Stimulated activated CD8-positive, alpha-beta memory T cell treated with anti-CD3 and anti-CD28 coated beads, Interleukin-7, amount 100 ng/mL, for 24 hours (primary cell): Measurements from ENCODE around the gene SBNO2.

Source experiments
- DNase-seq: peaks from one replicate; pipeline ENCODE4 v3.0.0-alpha.2; 2020; ENCODE audit warnings: low read depth

Gene SBNO2

DNA sequence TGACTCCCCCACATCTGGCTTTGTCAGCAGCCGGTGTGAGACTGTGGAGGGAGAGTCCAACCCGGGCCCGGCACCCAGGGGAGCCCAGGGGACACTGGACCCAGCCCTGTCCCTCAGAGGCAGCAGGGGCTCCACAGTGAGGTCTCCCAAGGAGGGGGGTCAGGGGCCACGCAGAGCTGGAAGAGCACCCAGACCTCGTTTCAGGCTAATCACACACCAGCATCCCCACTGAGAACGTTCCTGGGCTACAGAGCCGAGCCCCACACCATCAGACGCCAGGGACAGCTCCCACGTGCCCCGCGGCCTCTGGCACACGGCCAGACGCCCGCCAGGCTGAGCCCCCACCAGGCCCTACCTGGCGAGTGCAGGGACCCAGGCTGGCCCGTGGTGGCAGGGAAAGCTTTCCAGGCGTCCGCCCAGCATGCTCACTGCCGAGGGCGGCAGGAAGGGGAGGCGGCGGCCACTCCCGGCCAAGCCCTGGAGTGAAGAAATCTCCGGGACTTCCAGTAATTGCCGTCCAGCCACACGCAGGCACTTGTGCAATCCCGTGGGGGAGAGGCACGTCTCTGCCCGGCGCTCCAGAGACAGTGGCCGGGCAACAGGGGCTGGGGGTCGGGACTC, 19.2 kb downstream of the SBNO2 start:
- DNase-seq: no peak

DNA sequence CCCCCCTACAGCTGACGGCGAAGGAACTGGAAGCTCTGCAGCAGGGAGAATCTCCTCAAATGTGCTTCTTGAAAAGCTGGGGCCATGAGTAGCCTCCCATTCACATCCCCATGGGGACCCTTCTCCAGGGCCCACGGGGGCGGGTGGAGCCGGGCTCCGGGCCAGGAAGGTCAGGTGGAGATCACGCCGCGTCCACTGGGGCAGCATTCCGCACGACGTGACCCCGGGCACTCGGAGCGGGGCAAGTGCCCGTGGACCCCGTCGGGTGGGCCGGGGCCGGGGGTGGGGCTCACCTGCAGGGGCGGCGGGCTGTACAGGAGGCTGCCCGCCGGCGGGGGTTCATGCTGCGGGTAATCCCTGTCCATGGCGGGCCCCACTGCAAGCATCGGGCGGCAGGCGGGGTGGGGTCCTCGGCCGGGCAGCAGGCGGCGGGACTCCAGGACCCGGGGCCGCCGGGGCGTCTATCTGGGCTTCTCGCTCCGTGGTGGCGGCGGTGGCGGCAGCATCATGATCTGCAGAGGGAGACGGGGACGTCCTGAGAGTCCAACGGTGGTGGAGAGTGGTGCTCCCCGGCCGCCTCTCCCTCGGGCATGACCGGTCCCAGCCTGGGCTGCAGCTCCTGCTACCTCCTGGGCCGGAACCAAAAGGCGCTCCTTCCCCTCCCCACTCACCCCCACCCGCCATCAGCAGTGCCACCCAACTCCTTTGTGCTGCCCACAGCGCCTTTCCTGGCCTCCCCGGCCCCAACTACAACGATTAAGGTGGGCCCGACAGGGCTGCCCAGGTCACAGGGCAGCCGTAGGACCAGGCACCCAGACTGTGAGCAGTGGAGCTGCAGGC, 20.0 kb downstream of the SBNO2 start:
- no peak for DNase-seq

DNA sequence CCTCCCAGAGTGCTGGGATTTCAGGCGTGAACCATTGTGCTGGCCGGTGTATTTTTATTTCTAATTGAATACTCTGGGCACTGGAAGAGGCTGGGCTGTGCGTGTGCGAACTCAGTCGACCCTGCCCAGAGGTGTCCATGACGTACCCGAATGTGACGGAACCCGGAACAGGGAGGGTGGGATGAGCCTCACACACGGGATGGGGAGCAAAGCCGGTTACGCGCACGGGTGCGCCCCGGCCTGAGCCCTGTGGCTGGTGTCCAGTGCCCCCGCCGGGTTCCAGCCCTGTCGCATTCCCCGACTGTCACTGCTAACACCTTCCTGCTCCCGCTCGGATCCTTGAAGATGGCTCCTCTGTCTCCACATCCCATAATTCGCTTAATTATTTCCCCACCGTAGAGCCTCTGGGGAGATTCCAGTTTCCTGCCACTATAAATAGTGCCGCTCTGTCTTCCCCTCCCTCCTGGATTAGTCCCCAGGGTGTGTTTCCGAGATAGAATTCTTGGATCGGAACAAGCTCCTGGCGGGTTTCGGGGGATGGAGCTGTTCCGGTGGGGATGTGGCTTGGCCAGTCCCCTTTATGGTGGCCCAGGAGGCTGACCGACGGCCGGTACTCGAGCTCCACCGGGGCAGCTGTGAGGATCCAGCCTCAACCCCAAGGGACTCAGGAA, 22.0 kb downstream of the SBNO2 start:
- no peak for DNase-seq

DNA sequence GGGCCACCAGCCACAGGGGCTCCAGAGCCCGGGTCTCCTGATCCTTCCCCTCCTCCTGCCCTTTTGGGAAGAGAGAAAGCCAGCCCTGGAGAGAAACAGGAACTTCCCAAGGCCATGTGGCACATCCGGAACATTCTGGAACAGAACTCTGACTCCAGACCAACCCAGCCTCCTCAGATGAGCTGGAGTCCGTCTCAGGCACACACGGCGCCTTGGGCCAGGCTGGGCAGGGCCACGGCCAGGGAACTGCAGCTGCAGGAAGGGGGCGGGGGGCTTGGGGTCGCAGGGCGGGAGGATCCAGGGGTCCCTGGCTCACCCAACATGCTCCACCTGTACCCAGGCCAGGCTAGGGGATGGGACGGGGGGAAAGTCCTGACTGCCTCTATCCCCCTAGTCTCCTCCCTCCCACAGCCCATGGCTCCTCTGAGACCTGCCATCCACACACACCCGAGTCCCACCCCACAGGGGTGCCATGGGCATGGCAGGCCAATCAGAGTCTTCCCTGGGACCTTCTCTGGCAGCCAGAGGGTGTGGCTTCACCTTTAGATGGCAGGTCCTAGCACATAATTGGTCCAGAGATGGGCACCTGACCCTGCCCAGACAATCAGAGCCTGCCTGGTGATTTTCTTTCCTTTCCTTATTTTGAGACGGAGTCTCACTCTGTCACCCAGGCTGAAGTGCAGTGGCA, 22.9 kb downstream of the SBNO2 start:
- no peak for DNase-seq

DNA sequence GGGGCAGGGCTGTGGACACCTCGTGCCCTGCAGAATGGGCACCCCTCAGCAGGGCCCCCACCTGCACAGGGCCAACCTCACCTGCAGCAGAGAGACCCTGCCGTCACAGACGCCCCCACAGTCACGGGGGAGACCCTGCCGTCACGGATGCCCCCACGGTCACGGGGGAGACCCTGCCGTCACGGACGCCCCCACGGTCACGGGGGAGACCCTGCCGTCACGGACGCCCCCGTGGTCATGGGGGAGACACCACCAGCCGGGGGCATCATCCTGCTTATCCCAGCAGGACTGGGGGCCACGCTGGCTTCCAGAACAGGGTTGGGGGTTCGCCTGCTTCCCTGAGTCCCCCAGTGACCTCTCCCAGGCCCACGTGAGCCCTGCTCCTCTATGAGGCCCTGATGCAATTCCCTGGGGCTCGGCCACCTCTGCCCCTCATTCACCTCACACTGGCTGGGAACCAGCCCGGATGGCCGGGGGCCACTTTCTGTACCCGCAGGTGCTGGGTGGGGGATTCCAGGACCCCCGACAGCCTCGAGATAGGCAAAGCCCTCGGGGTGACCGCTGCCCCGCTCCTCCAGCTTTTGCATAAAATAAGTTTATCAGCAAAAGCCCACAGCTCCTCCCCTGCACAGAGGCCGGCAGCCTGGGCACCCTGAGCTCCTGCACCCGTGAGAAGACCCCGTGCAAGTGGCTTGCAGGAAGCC, 23.6 kb downstream of the SBNO2 start:
- no peak for DNase-seq

DNA sequence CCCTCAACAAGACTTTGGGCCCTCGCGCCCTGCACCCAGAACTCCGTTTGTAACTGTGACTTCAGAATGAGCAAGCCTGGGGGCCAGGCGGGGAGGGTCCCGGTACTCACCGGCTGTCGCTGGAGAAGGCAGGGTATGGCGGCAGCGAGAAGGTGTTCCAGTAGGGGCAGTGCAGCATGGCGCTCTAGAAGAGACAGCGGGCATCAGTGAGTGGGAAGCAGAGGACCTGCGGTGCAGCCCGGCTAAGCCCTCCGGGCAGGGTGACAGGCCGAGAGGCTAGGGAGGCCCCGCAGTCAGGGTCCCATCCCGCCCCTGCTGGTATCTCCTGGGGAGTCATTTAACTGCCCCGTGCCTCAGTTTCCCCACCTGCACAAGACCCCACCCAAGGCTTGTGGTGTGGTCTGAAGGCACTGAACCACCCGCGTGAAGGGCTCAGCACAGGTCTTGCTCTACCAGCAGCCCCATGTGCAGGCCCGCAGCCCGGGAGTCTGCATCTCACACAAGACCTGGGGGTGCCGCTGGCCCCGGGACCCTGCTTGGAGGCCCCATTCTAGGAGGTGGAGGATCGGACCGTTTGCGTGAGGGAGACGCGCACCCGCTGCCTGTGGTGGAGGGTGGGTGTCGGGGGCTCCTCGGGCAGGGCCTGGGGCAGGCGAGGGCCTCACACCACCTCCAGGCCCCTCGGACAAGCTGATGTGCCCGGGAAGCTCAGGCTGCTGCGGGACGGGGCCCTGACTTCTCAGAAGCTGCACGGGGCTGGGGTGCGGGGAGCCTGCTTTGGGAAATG, 24.6 kb downstream of the SBNO2 start:
- no peak for DNase-seq

DNA sequence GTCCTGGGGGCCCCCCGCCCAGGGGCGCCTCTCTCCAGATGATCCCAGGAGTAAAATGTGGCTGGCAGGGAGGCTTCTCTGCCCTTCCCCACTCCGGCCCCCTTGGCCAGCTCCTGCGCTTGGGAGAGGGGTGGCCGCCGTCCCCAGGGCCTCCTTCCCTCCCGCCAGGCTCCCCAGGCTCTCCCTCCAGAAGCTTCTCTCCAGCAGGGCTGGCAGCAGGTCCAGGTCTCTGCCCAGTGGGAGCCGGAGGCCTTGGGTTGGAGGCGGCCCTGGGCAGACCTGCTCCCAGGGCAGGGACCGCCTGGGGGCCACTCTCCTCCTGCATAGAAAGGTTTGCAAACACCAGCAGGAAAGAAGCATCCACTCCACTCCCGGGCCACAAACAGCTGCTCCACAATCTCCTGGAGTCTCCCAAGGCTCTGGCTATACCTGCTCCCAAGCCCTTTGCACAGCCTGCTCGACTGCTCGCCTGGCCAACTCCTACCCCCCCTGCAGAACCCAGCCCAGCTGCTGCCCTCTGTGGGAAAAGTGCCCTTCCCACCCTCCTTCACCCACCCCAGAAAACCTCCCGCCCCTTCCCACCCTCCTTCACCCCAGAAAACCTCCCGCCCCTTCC, 26.0 kb downstream of the SBNO2 start:
- DNase-seq: no peak

DNA sequence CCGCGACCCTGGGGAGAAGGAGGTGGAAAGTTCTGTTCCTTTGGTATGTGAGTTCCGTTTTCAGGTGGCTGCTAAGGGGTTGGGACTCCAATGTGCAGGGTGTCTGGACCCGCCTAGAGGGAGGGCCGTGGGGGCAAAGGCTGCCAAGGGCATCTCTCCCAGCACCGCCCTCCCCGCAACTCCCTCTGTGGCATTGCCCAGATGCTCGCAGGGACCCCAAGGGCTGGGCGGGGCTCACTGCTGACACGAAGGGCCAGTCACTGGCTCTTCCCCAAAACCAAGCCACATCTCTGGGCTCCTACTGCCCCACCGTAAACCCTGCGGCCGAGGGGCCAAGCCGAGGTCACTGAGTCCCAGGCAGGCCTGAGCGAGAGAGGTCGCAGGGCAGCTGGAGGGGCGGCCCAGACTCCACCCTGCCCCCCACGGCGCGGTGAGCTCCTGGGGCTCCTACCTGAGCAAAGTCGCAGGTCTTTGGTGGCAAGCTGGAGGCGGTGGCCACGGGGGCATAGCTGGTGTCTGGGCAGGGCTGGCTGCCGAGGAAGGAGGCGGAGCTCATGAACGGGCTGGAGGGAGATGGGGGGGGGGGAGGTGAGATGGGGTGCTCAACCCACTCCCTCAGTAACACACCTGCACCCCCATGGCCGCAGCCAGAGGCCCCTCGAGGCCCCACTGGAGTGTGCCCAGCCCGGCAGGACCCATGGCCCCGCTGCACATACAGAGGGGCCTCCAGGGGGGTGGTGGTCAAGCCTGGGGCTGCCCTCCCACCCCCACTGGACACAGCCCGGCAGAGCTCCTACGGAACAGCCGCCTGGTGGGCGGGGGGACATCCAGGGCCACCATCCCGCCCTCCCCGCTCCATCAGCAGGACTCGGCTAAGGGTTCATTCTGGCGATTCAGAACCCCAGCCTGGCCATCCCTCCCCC, 26.9 kb downstream of the SBNO2 start:
- no peak for DNase-seq

DNA sequence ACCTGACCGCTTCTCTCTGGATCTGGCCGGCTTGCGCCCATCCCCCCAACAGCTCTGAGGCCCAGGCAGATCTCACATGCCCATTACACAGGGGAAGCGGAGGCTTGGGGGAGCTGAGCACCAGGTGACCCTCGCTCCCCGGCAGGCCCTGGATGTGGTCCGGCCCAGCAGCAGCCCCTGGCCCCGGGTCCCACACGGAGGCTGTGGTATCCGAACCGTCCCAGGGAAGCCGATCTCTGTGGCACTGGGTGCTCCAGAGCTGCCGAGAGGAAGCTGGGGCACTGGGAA, 27.7 kb downstream of the SBNO2 start:
- no peak for DNase-seq

DNA sequence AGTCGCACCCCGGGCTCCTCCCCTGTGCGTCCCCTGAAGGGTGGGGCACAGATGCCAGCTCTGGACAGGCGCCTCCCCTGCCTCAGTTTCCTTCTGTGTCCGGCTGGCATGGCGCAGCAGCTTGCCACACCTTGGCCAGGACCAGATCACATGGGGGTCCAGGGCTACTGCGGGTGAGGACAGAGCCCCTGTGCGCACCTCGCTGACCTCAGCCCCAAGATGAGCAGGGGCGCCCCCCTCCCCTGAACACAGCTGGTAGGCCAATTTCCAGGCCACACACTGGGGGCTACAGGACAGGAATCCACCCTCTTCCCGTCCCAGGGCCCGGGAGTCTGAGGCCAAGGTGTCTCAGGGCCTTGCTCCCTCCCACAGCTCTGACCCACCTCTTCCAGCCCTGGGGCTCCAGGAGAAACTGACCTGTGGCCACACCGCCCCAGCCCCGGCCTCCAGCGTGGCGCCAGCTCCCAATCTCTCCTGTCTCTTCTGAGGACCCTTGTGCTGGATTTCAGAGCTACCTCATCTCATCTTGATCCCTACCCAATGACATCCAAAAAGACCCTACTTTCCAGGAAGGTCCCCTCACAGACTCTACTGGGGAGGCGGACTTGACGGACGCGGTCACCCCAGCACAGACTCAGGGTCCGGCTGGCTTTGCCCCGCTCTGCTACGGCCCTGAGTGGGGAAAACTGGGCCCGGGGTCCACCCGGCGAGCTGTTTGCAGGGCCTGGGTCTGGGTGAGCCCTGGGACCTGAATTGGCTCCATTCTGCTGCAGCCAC, 28.2 kb downstream of the SBNO2 start:
- no peak for DNase-seq

DNA sequence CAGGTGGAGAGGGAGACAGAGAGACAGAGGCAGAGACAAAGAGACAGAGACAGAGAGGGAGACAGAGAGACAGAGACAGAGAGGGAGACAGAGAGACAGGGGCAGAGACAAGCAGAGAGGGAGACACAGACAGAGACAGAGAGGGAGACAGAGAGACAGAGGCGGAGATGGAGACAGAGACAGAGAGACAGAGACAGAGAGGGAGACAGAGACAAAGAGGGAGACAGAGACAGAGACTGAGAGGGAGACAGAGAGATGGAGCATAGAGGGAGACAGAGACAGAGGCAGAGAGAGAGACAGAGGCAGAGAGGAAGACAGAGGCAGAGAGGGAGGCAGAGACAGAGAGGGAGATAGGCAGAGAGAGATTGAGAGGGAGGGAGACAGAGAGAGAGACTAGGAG, 29.3 kb downstream of the SBNO2 start:
- no peak for DNase-seq

DNA sequence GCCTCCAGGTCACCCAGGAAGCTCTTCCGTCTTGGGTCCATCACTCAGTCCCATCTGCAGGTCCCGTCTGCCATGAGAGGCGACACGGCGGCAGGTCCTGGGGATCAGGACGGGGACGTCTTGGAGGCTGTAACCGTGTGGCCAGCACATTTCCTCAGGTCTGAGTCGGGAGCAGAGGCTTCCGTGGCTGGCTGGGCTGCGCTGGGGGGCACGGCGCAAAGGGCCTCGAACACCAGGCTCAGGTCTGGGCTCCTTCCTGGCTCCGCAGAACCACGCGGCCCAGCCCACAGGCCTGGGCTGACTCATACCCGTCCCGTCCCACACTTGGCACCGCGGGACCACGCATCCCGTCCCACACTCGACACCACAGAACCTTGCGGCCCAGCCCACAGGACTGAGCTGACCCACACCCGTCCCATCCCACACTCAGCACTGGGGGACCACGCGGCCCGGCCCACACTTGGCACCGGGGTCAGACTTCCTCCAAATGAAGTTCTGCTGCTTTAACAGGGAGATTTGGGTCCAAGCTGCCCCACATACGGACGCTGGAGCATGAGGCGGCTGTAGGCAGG, 30.2 kb downstream of the SBNO2 start:
- no peak for DNase-seq

DNA sequence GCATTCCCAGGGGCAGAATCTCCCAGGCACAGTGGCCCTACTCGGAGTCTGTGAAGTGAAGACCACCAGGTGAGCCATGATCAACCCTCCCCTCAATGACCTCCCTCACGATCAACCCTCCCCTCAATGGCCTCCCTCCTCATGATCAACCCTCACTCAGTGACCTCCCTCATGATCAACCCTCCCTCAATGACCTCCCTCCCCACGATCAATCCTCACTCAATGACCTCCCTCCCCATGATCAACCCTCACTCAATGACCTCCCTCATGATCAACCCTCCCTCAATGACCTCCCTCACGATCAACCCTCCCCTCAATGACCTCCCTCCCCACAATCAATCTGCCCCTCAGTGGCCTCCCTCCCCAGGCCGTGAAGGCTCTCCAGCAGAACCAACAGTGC, 32.1 kb downstream of the SBNO2 start:
- DNase-seq: no peak

DNA sequence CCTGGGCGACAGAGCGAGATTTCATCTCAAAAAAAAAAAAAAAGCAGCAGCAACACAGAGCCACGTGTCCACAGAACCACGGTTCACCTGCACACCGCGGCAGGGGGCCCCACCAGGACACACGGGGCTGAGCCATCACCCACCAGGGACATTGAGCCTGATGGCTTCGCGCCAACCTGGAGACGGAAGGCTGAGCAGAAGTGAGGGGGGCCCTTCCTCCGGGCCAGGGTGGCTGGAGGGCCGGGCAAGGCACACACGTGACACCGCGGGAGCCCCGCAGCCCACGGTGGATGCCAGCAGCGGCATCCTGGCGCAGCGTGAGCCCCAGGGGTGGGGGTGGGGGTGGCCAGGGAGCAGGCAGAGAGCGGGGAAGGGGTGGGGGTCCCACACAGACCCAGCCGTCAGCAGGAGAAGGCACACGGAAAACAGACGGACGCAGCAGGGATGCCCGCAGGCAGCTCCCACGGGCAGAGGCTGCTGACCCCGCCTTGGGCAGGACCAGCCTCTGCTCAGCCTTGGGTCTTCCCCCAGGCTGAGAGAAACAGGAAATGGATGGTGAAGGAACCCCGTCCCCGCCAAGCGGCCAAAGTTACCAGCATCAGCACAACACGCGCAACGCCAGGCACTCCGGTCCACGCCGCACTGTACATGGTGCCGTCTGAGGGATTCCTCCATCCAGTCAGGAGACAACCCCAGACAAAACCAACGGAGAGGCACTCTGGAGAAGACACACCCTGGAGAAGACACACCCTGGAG, 33.6 kb downstream of the SBNO2 start:
- no peak for DNase-seq

DNA sequence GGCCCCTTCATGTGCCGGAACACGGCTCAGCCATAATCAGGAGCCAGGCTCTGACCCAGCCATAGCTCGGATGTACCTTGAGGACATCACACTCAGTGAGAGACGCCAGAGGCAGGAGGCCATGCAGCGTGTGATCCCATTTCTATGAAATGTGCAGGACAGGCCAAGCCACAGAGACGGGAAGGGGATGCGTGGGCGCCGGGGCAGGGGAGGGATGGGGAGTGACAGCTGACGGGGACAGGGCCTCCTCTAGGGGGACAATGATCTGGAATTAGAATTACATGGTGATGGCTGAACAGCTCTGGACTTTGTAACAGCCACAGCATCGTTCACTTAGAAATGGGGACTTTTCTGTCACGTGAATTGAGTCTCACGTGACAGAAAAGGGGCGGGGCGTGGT, 34.9 kb downstream of the SBNO2 start:
- no peak for DNase-seq

DNA sequence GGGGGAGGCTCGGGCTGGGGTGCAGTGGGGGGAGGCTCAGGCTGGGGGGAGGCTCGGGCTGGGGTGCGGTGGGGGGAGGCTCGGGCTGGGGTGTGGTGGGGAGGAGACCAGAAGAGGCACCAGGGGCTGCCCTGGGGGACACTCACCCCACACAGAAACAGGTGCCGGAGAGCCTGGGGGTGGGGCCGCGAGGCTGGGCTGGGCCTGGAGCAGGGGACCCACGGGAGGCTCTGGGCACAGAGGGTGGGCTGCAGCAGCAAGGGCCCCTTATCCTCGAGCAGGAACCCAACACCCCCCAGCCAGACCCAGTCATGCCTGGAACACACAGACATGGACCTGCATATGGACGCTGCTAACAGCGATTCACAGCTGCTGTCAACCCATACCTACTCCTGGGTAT, 35.9 kb downstream of the SBNO2 start:
- DNase-seq: no peak

DNA sequence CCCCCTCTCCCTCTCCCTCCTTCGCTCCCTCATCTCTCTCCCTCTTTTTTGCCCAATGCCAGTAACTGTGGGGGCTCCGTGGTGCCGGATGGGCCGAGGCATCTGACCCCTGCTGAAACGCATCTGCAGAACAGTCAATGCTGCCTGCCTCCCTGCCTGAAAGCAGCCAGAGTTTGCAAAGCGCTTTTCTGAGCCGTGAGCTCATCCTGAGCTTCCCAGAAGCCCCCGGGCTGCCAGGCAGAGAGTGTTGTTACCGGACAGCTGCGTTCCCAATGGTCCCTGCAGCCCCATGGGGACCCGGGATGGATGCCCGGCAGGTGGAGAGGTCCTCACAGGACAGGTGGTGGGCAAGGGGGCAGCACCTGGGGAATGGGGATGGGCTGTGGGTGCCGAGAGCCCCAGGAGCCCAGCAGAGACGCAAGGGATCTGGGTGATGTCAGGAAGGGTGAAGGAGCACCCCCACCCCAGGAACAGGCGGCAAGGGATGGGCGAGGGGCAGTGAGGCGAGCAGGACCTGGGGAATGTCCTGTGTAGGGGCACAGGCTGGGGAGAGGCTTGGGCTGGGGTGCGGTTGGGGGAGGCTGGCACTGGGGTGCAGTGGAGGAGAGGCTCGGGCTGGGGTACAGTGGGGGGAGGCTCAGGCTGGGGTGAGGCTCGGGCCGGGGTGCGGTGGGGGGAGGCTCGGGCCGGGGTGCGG, 37.3 kb downstream of the SBNO2 start:
- DNase-seq: no peak
